Measurements from ENCODE around the gene AP5Z1. TPM values are rescaled to one million over a fixed set of nuclear protein-coding genes. Genes with fewer than 3 reads are reported as not detected.

AP5Z1 gene
- total and polyA plus RNA-seq, 2 of the 4 experiments (the other 2 are of a cell fraction): 9.7 to 38.7 TPM

GRCh38 chr7:4808565-4808964, 33.1 kb downstream of the AP5Z1 start:
- Histone ChIP-seq H3K56ac (ENCODE audit: extremely low read depth, insufficient read depth, low read length) (no peak overlapping the region), H3K79me1 (ENCODE audit: low read depth in 1 of 2, low read length in 2 of 2) (no peaks in the 10 kb centered on the region), H3K36me3 (ENCODE audit: control insufficient read depth, insufficient read depth, low read length) (no peaks in the 10 kb centered on the region), H3K27ac (ENCODE audit: insufficient read depth, low read length) (no peak overlapping the region), H3K9ac (ENCODE audit: low read depth, low read length) (no peak overlapping the region), H3K18ac (ENCODE audit: low read depth, low read length) (no peak overlapping the region), H4K20me1 (ENCODE audit: insufficient read depth, low read length) (no peaks in the 10 kb centered on the region), H2AK5ac (ENCODE audit: low read depth, low read length) (no peak overlapping the region), H2BK120ac (ENCODE audit: low read depth, low read length) (no peak overlapping the region), H3K23ac (ENCODE audit: low read depth, low read length) (no peak overlapping the region), H4K8ac (ENCODE audit: low read depth in 2 of 2, low read length in 2 of 2) (no peak overlapping the region), H2BK15ac (ENCODE audit: low read depth, low read length) (no peak overlapping the region), H3K9me3 (ENCODE audit: control insufficient read depth, insufficient read depth, low read length) (peaks cover 6% of the 10 kb centered on the region), H3K14ac (replicated peaks; ENCODE audit: low read depth, low read length) (no peak overlapping the region), H3K27me3 (ENCODE audit: control insufficient read depth, insufficient read depth, low read length) (peaks cover 16% of the 10 kb centered on the region), H3K9me1 (ENCODE audit: insufficient read depth, low read length) (no peaks in the 10 kb centered on the region), H3K4me1 (ENCODE audit: control insufficient read depth, insufficient read depth, low read length) (no peaks in the 10 kb centered on the region), H4K5ac (ENCODE audit: low read depth, low read length) (no peak overlapping the region), H3K4ac (ENCODE audit: low read depth, low read length) (no peak overlapping the region), H3K4me3 (ENCODE audit: insufficient read depth, low read depth, low read length) (no peak overlapping the region), H2AFZ (replicated peaks; ENCODE audit: low read length, poor library complexity) (no peak overlapping the region), H2AK9ac (replicated peaks; ENCODE audit: low read depth, low read length, poor library complexity) (no peak overlapping the region), H3K4me2 (ENCODE audit: low read depth, low read length) (no peak overlapping the region), H2BK5ac (ENCODE audit: low read depth, low read length, poor library complexity, severe bottlenecking) (no peak overlapping the region), H4K91ac (ENCODE audit: insufficient read depth, low read depth, low read length) (no peak overlapping the region), H2BK20ac (ENCODE audit: low read depth, low read length) (no peak overlapping the region)
- dilution Hi-C loops (cut with HindIII; ENCODE audit: low sequenced_read_pairs, unreplicated experiment): no loop called here
- DNase-seq (no peak), ATAC-seq (ENCODE audit: low read depth) (no peak)
- TF ChIP-seq CTCF (conservative IDR thresholded peaks at IDR 0.05; ENCODE audit: low read depth, low read length): no peak
- ChIA-PET POLR2A (ENCODE audit: unreplicated experiment) (no interaction called here), CTCF (no interaction called here)
- in situ Hi-C loops (cut with MboI; ENCODE audit: low sequenced_read_pairs): no loop called here
- WGBS, 2 experiments (ENCODE audit: extremely low coverage in 2 of 2, insufficient read length in 1 of 2): 84% methylated on average over 16 of the region's 37 CpGs; no CpG with 5 or more reads in 1 of the 2 experiments
- intact Hi-C loops (cut with micrococcal nuclease): no loop called here
- BruUV-seq (replicated peaks): no TSS peak
